ENCODE results near the gene SEMA5B. TPM values are rescaled to one million over a fixed set of nuclear protein-coding genes. Genes with fewer than 3 reads are reported as not detected.
A peak's percentile ranks its signal among the peaks of the same experiment; 100 is the strongest.

Gene SEMA5B
- total RNA-seq (10 to 100 TPM in 4 of 10 donors, 1 to 10 TPM in 6; 1.3 to 12.7 (median 7.4) TPM), polyA plus RNA-seq (10 to 100 TPM in 1 of 2 donors, 1 to 10 TPM in 1; 4.2 to 10.3 TPM)
- long read RNA-seq, donor 1, partial matches to known transcripts = 2 of 2 reads
- long read RNA-seq, donor 1, other reads (novel, unspliced or antisense) = 0 of 2 reads
- long read RNA-seq, donor 2, partial matches to known transcripts = 6 of 14 reads
- long read RNA-seq, donor 2, other reads (novel, unspliced or antisense) = 8 of 14 reads
- long read RNA-seq, donor 3, partial matches to known transcripts = 5 of 9 reads
- long read RNA-seq, donor 3, other reads (novel, unspliced or antisense) = 4 of 9 reads

DNA sequence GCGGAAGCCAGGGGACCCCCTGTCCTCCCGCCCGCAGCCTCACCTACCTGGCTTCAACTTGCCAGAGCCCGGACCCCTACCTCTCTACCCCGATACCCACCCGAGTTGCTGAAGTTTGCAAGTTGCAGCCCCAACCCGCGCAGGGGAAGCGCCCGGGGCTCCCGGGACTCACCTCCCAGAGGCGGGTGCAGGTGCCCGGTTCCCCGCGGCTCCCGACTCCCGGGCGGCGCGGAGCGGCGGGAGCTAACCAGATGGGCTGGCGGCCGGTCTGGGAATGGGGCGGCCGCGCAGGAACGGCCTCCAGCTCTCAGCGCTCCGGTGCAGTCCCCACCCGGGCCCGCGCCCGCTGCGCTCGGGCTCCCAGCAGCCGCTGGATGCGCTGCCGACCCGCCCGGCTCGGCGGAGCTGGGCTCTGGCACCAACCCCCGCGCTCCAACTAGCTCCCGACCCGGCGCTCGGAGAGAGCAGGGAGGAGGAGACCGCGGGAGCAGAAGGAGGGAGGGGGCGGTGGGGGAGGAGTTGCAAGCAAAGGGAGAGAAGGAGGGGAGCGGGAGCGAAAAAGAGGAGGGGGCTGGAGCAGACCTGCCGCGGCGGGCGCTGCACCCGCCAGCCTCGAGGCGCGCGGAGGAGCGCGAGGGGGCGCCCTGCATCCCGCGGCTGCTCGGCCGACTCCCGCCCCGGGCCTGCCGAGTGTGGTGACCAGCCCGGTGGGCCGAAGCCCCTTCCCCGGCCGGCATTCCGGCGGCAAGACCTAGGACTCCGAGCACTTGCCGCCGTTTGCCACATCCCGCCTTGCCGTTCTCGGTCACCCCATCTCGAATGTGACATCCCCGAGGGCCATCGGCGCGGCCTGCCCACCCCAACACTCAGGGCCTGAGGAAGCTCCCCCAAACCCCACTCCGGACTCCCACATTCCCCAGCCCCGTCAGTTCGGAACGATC is at the start of gene SEMA5B:
Gene SEMA5B (minus strand): TSS at position 472 of the 941 bp plus-strand sequence. CDS start 66,500 bp downstream, outside the sequence.
- DNase-seq = peak; percentile 29 to 47
- WGBS, 2 donors = 1% methylated on average over 81 to 94 of the region's 94 CpGs
- Histone ChIP-seq H3K4me3 (peak within 1 kb of the TSS; percentile 40 to 82 (median 68)), H3K4me1 (peaks cover 9 to 49% (median 30%) of the 10 kb centered on the region in 9 donors), H3K27ac (peak within 1 kb of the TSS in 8 of 10 donors; percentile 8 to 75 (median 54)), H3K27me3 (peaks cover 0 to 87% (median 17%) of the 10 kb centered on the region in 7 donors), H3K9me3 (no peaks in the 10 kb centered on the region), H3K36me3 (no peaks in the 10 kb centered on the region)
- TF ChIP-seq, protein P1, sequence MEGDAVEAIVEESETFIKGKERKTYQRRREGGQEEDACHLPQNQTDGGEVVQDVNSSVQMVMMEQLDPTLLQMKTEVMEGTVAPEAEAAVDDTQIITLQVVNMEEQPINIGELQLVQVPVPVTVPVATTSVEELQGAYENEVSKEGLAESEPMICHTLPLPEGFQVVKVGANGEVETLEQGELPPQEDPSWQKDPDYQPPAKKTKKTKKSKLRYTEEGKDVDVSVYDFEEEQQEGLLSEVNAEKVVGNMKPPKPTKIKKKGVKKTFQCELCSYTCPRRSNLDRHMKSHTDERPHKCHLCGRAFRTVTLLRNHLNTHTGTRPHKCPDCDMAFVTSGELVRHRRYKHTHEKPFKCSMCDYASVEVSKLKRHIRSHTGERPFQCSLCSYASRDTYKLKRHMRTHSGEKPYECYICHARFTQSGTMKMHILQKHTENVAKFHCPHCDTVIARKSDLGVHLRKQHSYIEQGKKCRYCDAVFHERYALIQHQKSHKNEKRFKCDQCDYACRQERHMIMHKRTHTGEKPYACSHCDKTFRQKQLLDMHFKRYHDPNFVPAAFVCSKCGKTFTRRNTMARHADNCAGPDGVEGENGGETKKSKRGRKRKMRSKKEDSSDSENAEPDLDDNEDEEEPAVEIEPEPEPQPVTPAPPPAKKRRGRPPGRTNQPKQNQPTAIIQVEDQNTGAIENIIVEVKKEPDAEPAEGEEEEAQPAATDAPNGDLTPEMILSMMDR (IDR thresholded peaks at IDR 0.05) = peak in 8 of 9 donors; percentile 26 to 72 (median 56)
- peak; percentile 72 to 86 (median 80) for ATAC-seq
- intact Hi-C loops (cut with DNase I) = loop anchor here (1.0 to 10.0 kb wide), 12 partner anchors 45 to 1483 kb away; partner anchors contain the start of gene POLQ (in 1 of the 10)

GRCh38 chr3:123076496-123077418 is 49.2 kb upstream of the SEMA5B start:
- TF ChIP-seq, protein P1 (IDR thresholded peaks at IDR 0.05) = no peak
- intact Hi-C loops (cut with DNase I) = no loop called here
- DNase-seq (peak; percentile 65 to 77), ATAC-seq (peak; percentile 36 to 70 (median 64))
- Histone ChIP-seq H3K36me3 (no peaks in the 10 kb centered on the region), H3K27ac (peak overlapping the region in 7 of 10 donors; percentile 0 to 81 (median 40)), H3K27me3 (no peaks in the 10 kb centered on the region), H3K9me3 (no peaks in the 10 kb centered on the region), H3K4me1 (peaks cover 16 to 57% (median 49%) of the 10 kb centered on the region in 9 donors), H3K4me3 (no peak overlapping the region)
- WGBS, 2 donors = 7 to 11% methylated on average over 6 of the region's 6 CpGs

DNA sequence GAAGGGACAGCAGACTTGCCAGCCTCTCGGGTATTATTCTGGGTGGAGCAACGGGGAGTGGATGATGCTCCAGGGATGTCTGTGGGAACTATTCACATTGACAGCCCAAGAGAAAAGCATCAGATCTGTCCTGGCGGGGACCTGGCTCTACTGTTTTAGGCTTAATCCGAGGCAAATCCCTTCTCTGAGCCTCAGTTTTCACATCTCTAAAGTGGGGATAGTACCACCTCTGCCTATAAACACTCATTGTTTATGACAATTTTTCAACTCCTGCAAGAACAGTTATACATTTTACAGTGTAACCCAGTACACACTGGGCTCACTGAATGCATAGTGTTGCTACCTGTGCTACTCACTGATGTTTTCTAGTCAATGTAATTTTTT is 48.5 kb upstream of the SEMA5B start:
- Histone ChIP-seq H3K36me3 (no peaks in the 10 kb centered on the region), H3K27me3 (no peaks in the 10 kb centered on the region), H3K4me3 (no peak overlapping the region), H3K9me3 (no peaks in the 10 kb centered on the region), H3K27ac (peak overlapping the region in 6 of 10 donors; percentile 0 to 81 (median 39)), H3K4me1 (peaks cover 14 to 57% (median 46%) of the 10 kb centered on the region in 9 donors)
- WGBS, 2 donors = 84 to 88% methylated on average over 4 of the region's 4 CpGs
- intact Hi-C loops (cut with DNase I) = no loop called here
- TF ChIP-seq, protein P1 (IDR thresholded peaks at IDR 0.05) = no peak
- DNase-seq (no peak), ATAC-seq (peak in 1 of 8 donors; percentile 5)
